Caco-2 (cell line): ENCODE results near the gene ATP6V1E1. TPM values are rescaled to one million over a fixed set of nuclear protein-coding genes. Genes with fewer than 3 reads are reported as not detected.
"Not testable (repeated sequence)": the region's sequence is repeated elsewhere in the genome, so short reads cannot be mapped to it uniquely, and the experiment has no call there.

ENCODE experiments used
- BruUV-seq: library from RNA; stranded (reverse); fragments of 400-500 nt; replicated peaks from 2 replicates; lab custom pipeline; 2021; lab: Mats Ljungman, UMichigan
- CTCF ChIA-PET: fragments of 300-600 bp; sonication (Branson Sonifier 250); formaldehyde crosslinking; loops from one replicate; lab custom pipeline; 2022; ENCODE audit warnings: antibody characterized with exemption; lab: Charles Lee
- POLR2A ChIA-PET: fragments of 300-600 bp; sonication (Branson Sonifier 250); formaldehyde crosslinking; loops from one replicate; lab custom pipeline; 2022; ENCODE audit warnings: antibody characterized with exemption; lab: Charles Lee
- DNase-seq, 2 experiments: peaks; one replicate each; pipeline versions ENCODE4 v3.0.0 to v3.0.0-alpha.2; 2020 to 2022
- H3K27me3 ChIP-seq: replicated peaks from 2 replicates; pipeline ENCODE4 v1.6.0; 2011; ENCODE audit warnings: low read length; ENCODE audit not compliant: control insufficient read depth, insufficient read depth
- H3K36me3 ChIP-seq: 2 replicates; pipeline ENCODE4 v1.5.1; 2011; ENCODE audit warnings: low read length; ENCODE audit not compliant: control insufficient read depth, insufficient read depth
- H3K4me1 ChIP-seq: fragments of 250-450 bp; sonication (Bioruptor Pico); 2 replicates; pipeline ENCODE4 v1.5.1; 2020; ENCODE audit warnings: mild to moderate bottlenecking
- H3K4me3 ChIP-seq: 2 replicates; pipeline ENCODE4 v1.5.1; 2011; ENCODE audit warnings: low read depth, mild to moderate bottlenecking, control low read depth, low read length
- H3K9me3 ChIP-seq: fragments of 250-450 bp; sonication (Bioruptor Pico); 2 replicates; pipeline ENCODE4 v1.5.1; 2020; ENCODE audit warnings: mild to moderate bottlenecking, moderate library complexity
- H3K27ac Mint-ChIP-seq: one replicate; pipeline ENCODE4 v1.8.0; 2022; ENCODE audit warnings: mixed read lengths; ENCODE audit not compliant: unreplicated experiment
- H3K27me3 Mint-ChIP-seq: one replicate; pipeline ENCODE4 v1.8.0; 2022; ENCODE audit warnings: mixed read lengths; ENCODE audit not compliant: insufficient read depth, unreplicated experiment
- H3K36me3 Mint-ChIP-seq: one replicate; pipeline ENCODE4 v1.8.0; 2022; ENCODE audit warnings: mild to moderate bottlenecking, mixed read lengths; ENCODE audit not compliant: insufficient read depth, unreplicated experiment
- H3K4me1 Mint-ChIP-seq: one replicate; pipeline ENCODE4 v1.8.0; 2022; ENCODE audit warnings: low read depth, mixed read lengths; ENCODE audit not compliant: unreplicated experiment
- H3K4me3 Mint-ChIP-seq: one replicate; pipeline ENCODE4 v1.8.0; 2022; ENCODE audit warnings: mild to moderate bottlenecking, moderate library complexity, mixed read lengths; ENCODE audit not compliant: unreplicated experiment
- H3K9me3 Mint-ChIP-seq: one replicate; pipeline ENCODE4 v1.8.0; 2022; ENCODE audit warnings: mixed read lengths; ENCODE audit not compliant: unreplicated experiment
- CTCF ChIP-seq, 2 experiments: fragments of 200-600 bp in 1 of 2; IDR thresholded peaks; 1 replicate in 1 of 2; 2 replicates in 1 of 2; pipeline versions ENCODE4 v1.5.1 to v1.8.0; 2011 to 2022; ENCODE audit warnings: antibody characterized with exemption in 1 of 2, control low read depth in 1 of 2, inconsistent platforms in 1 of 2, low read depth in 1 of 2, low read length in 1 of 2, mild to moderate bottlenecking in 1 of 2, moderate library complexity in 1 of 2; ENCODE audit not compliant: insufficient read depth in 1 of 2, severe bottlenecking in 1 of 2, unreplicated experiment in 1 of 2
- intact Hi-C: fragments of 100-400 bp; cut with micrococcal nuclease; formaldehyde crosslinking; loops from one replicate; pipeline ENCODE4 v1.10.0; 2022; ENCODE audit not compliant: unreplicated experiment
- total RNA-seq: library from RNA; stranded (reverse); gene quantifications from 2 replicates; pipeline ENCODE4 v1.2.3, GENCODE V29; 2022

Gene ATP6V1E1
- total RNA-seq, 1 experiment from 2014 or later, result 147 TPM

- no peaks in the 10 kb centered on the region for H3K27me3 ChIP-seq
- H3K9me3 ChIP-seq, result no peaks in the 10 kb centered on the region
- no peak overlapping the region for H3K4me3 Mint-ChIP-seq
- no TSS peak for BruUV-seq
- no peak for DNase-seq
- no peak overlapping the region for H3K4me3 ChIP-seq
- H3K36me3 ChIP-seq, result no peaks in the 10 kb centered on the region
- peaks cover 13% of the 10 kb centered on the region for H3K36me3 Mint-ChIP-seq
- no peaks in the 10 kb centered on the region for H3K27me3 Mint-ChIP-seq
- H3K4me1 Mint-ChIP-seq, result peaks cover 11% of the 10 kb centered on the region
- POLR2A ChIA-PET, result no interaction called here
- intact Hi-C loops, result no loop called here
- H3K27ac Mint-ChIP-seq, result peak overlapping the region; percentile 16
- no peaks in the 10 kb centered on the region for H3K4me1 ChIP-seq
- no peaks in the 10 kb centered on the region for H3K9me3 Mint-ChIP-seq
- CTCF ChIA-PET, result no interaction called here
- no peak for TF ChIP-seq CTCF (IDR thresholded peaks at IDR 0.05; ENCODE audit: insufficient read depth in 1 of 2, low read depth in 1 of 2, low read length in 1 of 2, severe bottlenecking in 1 of 2, unreplicated experiment in 1 of 2)
Measured at GRCh38 chr22:17672417-17672991, 44.0 kb upstream of the ATP6V1E1 start.

GRCh38 chr22:17671521-17672092, 43.1 kb upstream of the ATP6V1E1 start:
- H3K27me3 ChIP-seq, H3K9me3 ChIP-seq, CTCF ChIA-PET, DNase-seq, POLR2A ChIA-PET, H3K36me3 ChIP-seq, BruUV-seq, H3K4me3 Mint-ChIP-seq, H3K4me3 ChIP-seq, H3K27me3 Mint-ChIP-seq, H3K27ac Mint-ChIP-seq, intact Hi-C loops, H3K9me3 Mint-ChIP-seq, H3K4me1 ChIP-seq: not testable (repeated sequence)
- Mint-ChIP-seq H3K4me1 (peaks cover 11% of the 10 kb centered on the region), H3K36me3 (peaks cover 19% of the 10 kb centered on the region)

GRCh38 chr22:17665854-17666253, 37.3 kb upstream of the ATP6V1E1 start:
- H3K36me3 ChIP-seq, result peaks cover 2% of the 10 kb centered on the region; the same call in 1 of the 2 replicates
- no peaks in the 10 kb centered on the region for H3K4me1 Mint-ChIP-seq
- POLR2A ChIA-PET, result interaction anchor here (0.5 kb wide), 1 partner anchor 77 kb away, joined by 7 read pairs; no protein-coding TSS in a partner anchor

More at GRCh38 chr22:17665854-17666253, 37.3 kb upstream of the ATP6V1E1 start:
- no peak for DNase-seq
- Histone ChIP-seq H3K9me3 (peaks cover 8% of the 10 kb centered on the region), H3K4me3 (no peak overlapping the region), H3K27me3 (no peaks in the 10 kb centered on the region), H3K4me1 (no peaks in the 10 kb centered on the region)
- H3K4me3 Mint-ChIP-seq, result no peak overlapping the region
- H3K27ac Mint-ChIP-seq, result no peak overlapping the region
- intact Hi-C loops, result no loop called here
- no TSS peak for BruUV-seq
- no peaks in the 10 kb centered on the region for H3K9me3 Mint-ChIP-seq
- peaks cover 50% of the 10 kb centered on the region for H3K36me3 Mint-ChIP-seq
- no peaks in the 10 kb centered on the region for H3K27me3 Mint-ChIP-seq
- CTCF ChIA-PET, result no interaction called here
- TF ChIP-seq CTCF (IDR thresholded peaks at IDR 0.05; ENCODE audit: insufficient read depth in 1 of 2, low read depth in 1 of 2, low read length in 1 of 2, severe bottlenecking in 1 of 2, unreplicated experiment in 1 of 2), result no peak
